HT-29 (cell line): ENCODE data around the gene CAPN2. TPM values are rescaled to one million over a fixed set of nuclear protein-coding genes. Genes with fewer than 3 reads are reported as not detected.

Source experiments
- DNase-seq: peaks from one replicate; pipeline ENCODE4 v3.0.0-alpha.2; 2015; ENCODE audit warnings: low spot score
- small RNA-seq: library from RNA; depleted of rRNA; stranded (forward); fragments of <200 nt; gene quantifications from one replicate; pipeline ENCODE3, GENCODE V24; 2014
- total RNA-seq: library from RNA; depleted of rRNA; stranded (reverse); fragments of >200 nt; shearing (Covaris generic); gene quantifications from 2 replicates; pipeline ENCODE4 v1.2.3, GENCODE V29; 2014; rRNA removed

Gene CAPN2
- total RNA-seq, 1 experiment from 2014 or later: 121 TPM

GRCh38 chr1:223824712-223825111 lies 112.4 kb downstream of the CAPN2 start:
- no peak for DNase-seq

Small RNAs within 50 kb of the gene (small RNA-seq; reads per million reads assigned to genes)
- gene RNU6-1248P: not detected

Other genes with a start within 250 kb of the CAPN2 start
- 50.6 and 71.9 TPM in 2 replicates for gene CAPN8, start 46.8 kb upstream of the CAPN2 start, total RNA-seq
- gene TP53BP2, start 133.4 kb downstream of the CAPN2 start, total RNA-seq: 33.9 and 56.1 TPM in 2 replicates